IMR-90 (cell line): ENCODE data around the gene MPC1. TPM values are rescaled to one million over a fixed set of nuclear protein-coding genes. Genes with fewer than 3 reads are reported as not detected.

Source experiments
- ATAC-seq: fragments of 200-7000 bp; cut with Tn5 transposase; 2 replicates; pipeline ENCODE4 v1.9.1; 2020; ENCODE audit warnings: low read depth, mild to moderate bottlenecking, moderate library complexity
- BruUV-seq: library from RNA; stranded (reverse); fragments of 400-500 nt; replicated peaks from 2 replicates; lab custom pipeline; 2021; lab: Mats Ljungman, UMichigan
- CTCF ChIA-PET: fragments of 300-600 bp; formaldehyde crosslinking; extraction: SDS; loops from one replicate; lab custom pipeline; 2021; ENCODE audit warnings: antibody characterized with exemption; lab: Yijun Ruan, JAX
- POLR2A ChIA-PET: fragments of 300-600 bp; sonication (Branson Sonifier 250); formaldehyde crosslinking; loops from one replicate; lab custom pipeline; 2022; ENCODE audit warnings: antibody characterized with exemption; ENCODE audit not compliant: unreplicated experiment; lab: Charles Lee
- DNase-seq: peaks from one replicate; pipeline ENCODE4 v3.0.0; 2013
- H2AFZ ChIP-seq: replicated peaks from 2 replicates; pipeline ENCODE3; 2013; ENCODE audit warnings: low read length, mild to moderate bottlenecking; ENCODE audit not compliant: poor library complexity
- H2AK5ac ChIP-seq: 2 replicates; pipeline ENCODE4 v1.6.1; 2013; ENCODE audit warnings: low read depth, low read length, inconsistent platforms
- H2AK9ac ChIP-seq: replicated peaks from 2 replicates; pipeline ENCODE3; 2013; ENCODE audit warnings: mild to moderate bottlenecking, low read depth, low read length, moderate library complexity; ENCODE audit not compliant: poor library complexity
- H2BK120ac ChIP-seq: 2 replicates; pipeline ENCODE4 v1.6.1; 2013; ENCODE audit warnings: low read depth, low read length, inconsistent platforms
- H2BK15ac ChIP-seq: 3 replicates; pipeline ENCODE4 v1.6.1; 2013; ENCODE audit warnings: low read depth, low read length, inconsistent platforms
- H2BK20ac ChIP-seq: 2 replicates; pipeline ENCODE4 v1.6.1; 2013; ENCODE audit warnings: low read depth, mild to moderate bottlenecking, inconsistent platforms, low read length, moderate library complexity
- H2BK5ac ChIP-seq: 2 replicates; pipeline ENCODE4 v1.6.1; 2013; ENCODE audit warnings: mild to moderate bottlenecking, low read depth, low read length, inconsistent platforms; ENCODE audit not compliant: poor library complexity, severe bottlenecking
- H3K14ac ChIP-seq: replicated peaks from 2 replicates; pipeline ENCODE4 v1.6.1; 2013; ENCODE audit warnings: low read depth, low read length, inconsistent platforms
- H3K18ac ChIP-seq: 2 replicates; pipeline ENCODE4 v1.6.1; 2013; ENCODE audit warnings: low read depth, low read length, control low read depth
- H3K23ac ChIP-seq: 2 replicates; pipeline ENCODE4 v1.6.1; 2013; ENCODE audit warnings: low read depth, low read length, inconsistent platforms
- H3K27ac ChIP-seq: 2 replicates; pipeline ENCODE4 v1.5.1; 2013; ENCODE audit warnings: mild to moderate bottlenecking, control low read depth, low read length; ENCODE audit not compliant: insufficient read depth
- H3K27me3 ChIP-seq: 2 replicates; pipeline ENCODE4 v1.6.1; 2013; ENCODE audit warnings: low read length; ENCODE audit not compliant: control insufficient read depth, insufficient read depth
- H3K36me3 ChIP-seq: 2 replicates; pipeline ENCODE4 v1.6.1; 2013; ENCODE audit warnings: low read length, mixed read lengths; ENCODE audit not compliant: control insufficient read depth, insufficient read depth
- H3K4ac ChIP-seq: 2 replicates; pipeline ENCODE4 v1.6.1; 2013; ENCODE audit warnings: low read depth, low read length, inconsistent platforms
- H3K4me1 ChIP-seq: 2 replicates; pipeline ENCODE4 v1.6.1; 2013; ENCODE audit warnings: low read length, mixed read lengths; ENCODE audit not compliant: control insufficient read depth, insufficient read depth
- H3K4me2 ChIP-seq: 2 replicates; pipeline ENCODE4 v1.6.1; 2013; ENCODE audit warnings: low read depth, mild to moderate bottlenecking, control low read depth, low read length, moderate library complexity
- H3K4me3 ChIP-seq: 2 replicates; pipeline ENCODE4 v1.5.1; 2013; ENCODE audit warnings: low read depth, mild to moderate bottlenecking, control low read depth, low read length, moderate library complexity; ENCODE audit not compliant: insufficient read depth
- H3K56ac ChIP-seq: 2 replicates; pipeline ENCODE4 v1.6.1; 2013; ENCODE audit warnings: low read length, inconsistent platforms; ENCODE audit not compliant: insufficient read depth; ENCODE audit errors: extremely low read depth
- H3K79me1 ChIP-seq, 2 experiments: 2 replicates each; pipeline ENCODE4 v1.6.1; 2013; ENCODE audit warnings: low read length in 2 of 2, inconsistent platforms in 1 of 2, low read depth in 1 of 2
- H3K9ac ChIP-seq: 2 replicates; pipeline ENCODE4 v1.6.1; 2013; ENCODE audit warnings: low read depth, low read length, control low read depth
- H3K9me1 ChIP-seq: 2 replicates; pipeline ENCODE4 v1.6.1; 2013; ENCODE audit warnings: low read length, inconsistent platforms; ENCODE audit not compliant: insufficient read depth
- H3K9me3 ChIP-seq: 2 replicates; pipeline ENCODE4 v1.6.1; 2013; ENCODE audit warnings: low read length; ENCODE audit not compliant: control insufficient read depth, insufficient read depth
- H4K20me1 ChIP-seq: 2 replicates; pipeline ENCODE4 v1.6.1; 2013; ENCODE audit warnings: low read length, inconsistent platforms; ENCODE audit not compliant: insufficient read depth
- H4K5ac ChIP-seq: 2 replicates; pipeline ENCODE4 v1.6.1; 2013; ENCODE audit warnings: mild to moderate bottlenecking, low read depth, low read length, control low read depth
- H4K8ac ChIP-seq, 2 experiments: 2 replicates each; pipeline ENCODE4 v1.6.1; 2013; ENCODE audit warnings: low read depth in 2 of 2, low read length in 2 of 2, control low read depth in 1 of 2, inconsistent platforms in 1 of 2
- H4K91ac ChIP-seq: 2 replicates; pipeline ENCODE4 v1.6.1; 2013; ENCODE audit warnings: low read depth, low read length, inconsistent platforms; ENCODE audit not compliant: insufficient read depth
- FOS ChIP-seq: fragments of 150-350 bp; IDR thresholded peaks from 2 replicates; pipeline ENCODE4 v1.6.1; 2016; ENCODE audit warnings: low read depth, low read length
- MAZ ChIP-seq: IDR thresholded peaks from 2 replicates; pipeline ENCODE4 v1.6.1; 2012; ENCODE audit warnings: low read depth, mild to moderate bottlenecking, low read length, improper control_type of control experiment, moderate library complexity, borderline replicate concordance
- NFE2L2 ChIP-seq: fragments of 150-350 bp; IDR thresholded peaks from 2 replicates; pipeline ENCODE4 v1.6.1; 2016; ENCODE audit warnings: low read depth, mild to moderate bottlenecking, low read length
- POLR2A ChIP-seq: IDR thresholded peaks from 2 replicates; pipeline ENCODE4 v1.6.1; 2012; ENCODE audit warnings: mild to moderate bottlenecking, low read depth, low read length
- RAD21 ChIP-seq: IDR thresholded peaks from 2 replicates; pipeline ENCODE4 v1.6.1; 2012; ENCODE audit warnings: low read length, improper control_type of control experiment
- SMC3 ChIP-seq: fragments of 150-350 bp; IDR thresholded peaks from 2 replicates; pipeline ENCODE4 v1.6.1; 2016; ENCODE audit warnings: low read depth, mild to moderate bottlenecking, antibody characterized with exemption, low read length, moderate library complexity
- WGBS, 2 experiments: methylation state at CpG; one replicate each; pipeline versions ENCODE4 v1.1.5 to v1.1.7; 2013; ENCODE audit warnings: missing lambda C conversion rate in 2 of 2; ENCODE audit not compliant: insufficient read length in 1 of 2; ENCODE audit errors: extremely low coverage in 2 of 2; 5-methylcytosine and 5-hydroxymethylcytosine counted together
- dilution Hi-C: fragments of 300-500 bp; cut with HindIII; formaldehyde crosslinking; loops from one replicate; pipeline ENCODE4 v1.14.3; 2018; ENCODE audit warnings: low sequenced_read_pairs; ENCODE audit not compliant: unreplicated experiment
- in situ Hi-C: fragments of 300-500 bp; cut with MboI; formaldehyde crosslinking; loops from 3 replicates; pipeline ENCODE4 v1.14.3; 2019; ENCODE audit warnings: low sequenced_read_pairs, inconsistent platforms, mixed read lengths
- intact Hi-C: fragments of 100-400 bp; cut with micrococcal nuclease; formaldehyde crosslinking; loops from 2 replicates; pipeline ENCODE4 v1.10.0; 2022
- polyA plus RNA-seq, 3 experiments: library from polyadenylated mRNA; depleted of rRNA; stranded (reverse); fragments of >200 nt; gene quantifications; 2 replicates each; pipeline ENCODE4 v1.2.3, GENCODE V29; 2012; ENCODE audit warnings: low replicate concordance in 1 of 3
- total RNA-seq: library from RNA; depleted of rRNA; stranded (reverse); fragments of >200 nt; gene quantifications from 2 replicates; pipeline ENCODE4 v1.2.3, GENCODE V29; 2012

MPC1 gene
- total and polyA plus RNA-seq, 2 of the 4 experiments (the other 2 are of a cell fraction): 10.9 to 12.0 TPM

GRCh38 chr6:166369782-166370181 is 13.0 kb downstream of the MPC1 start:
- Histone ChIP-seq H3K9ac (no peak overlapping the region), H2BK15ac (no peak overlapping the region), H2BK20ac (no peak overlapping the region), H4K5ac (no peak overlapping the region), H3K9me3 (no peaks in the 10 kb centered on the region), H3K18ac (no peak overlapping the region), H2AK9ac (no peak overlapping the region), H4K91ac (no peak overlapping the region), H3K4me1 (peaks cover 2% of the 10 kb centered on the region; the same call in 1 of the 2 replicates), H4K8ac (no peak overlapping the region), H4K20me1 (no peaks in the 10 kb centered on the region), H3K9me1 (no peaks in the 10 kb centered on the region), H3K4me3 (no peak overlapping the region), H3K27ac (no peak overlapping the region), H3K27me3 (no peaks in the 10 kb centered on the region), H3K56ac (no peak overlapping the region), H2BK5ac (no peak overlapping the region), H2AK5ac (no peak overlapping the region), H3K4ac (no peak overlapping the region), H3K14ac (no peak overlapping the region), H3K79me1 (no peaks in the 10 kb centered on the region), H3K23ac (no peak overlapping the region), H2AFZ (no peak overlapping the region), H3K4me2 (no peak overlapping the region), H2BK120ac (no peak overlapping the region), H3K36me3 (no peaks in the 10 kb centered on the region)
- ChIA-PET POLR2A (no interaction called here), CTCF (no interaction called here)
- intact Hi-C loops (no loop called here), in situ Hi-C loops (no loop called here), dilution Hi-C loops (no loop called here)
- DNase-seq (no peak), ATAC-seq (no peak)
- no TSS peak for BruUV-seq
- TF ChIP-seq POLR2A (no peak), RAD21 (no peak), NFE2L2 (no peak), MAZ (no peak), SMC3 (no peak), FOS (no peak)
- WGBS, 2 experiments: no CpG with 5 or more reads among the region's 3 CpGs
